ENCODE measurements around the gene CDH13.

- TF ChIP-seq POLR2AphosphoS5 (IDR thresholded peaks at IDR 0.05; ENCODE audit: low read depth, low read length) (no peak), MAFK (IDR thresholded peaks at IDR 0.05; ENCODE audit: low read depth, low read length) (no peak), POLR2A (IDR thresholded peaks at IDR 0.05; ENCODE audit: control extremely low read depth in 1 of 2, low read depth in 2 of 2, low read length in 2 of 2) (no peak), EP300 (IDR thresholded peaks at IDR 0.05; ENCODE audit: borderline replicate concordance in 1 of 2, low read depth in 2 of 2, low read length in 2 of 2) (no peak), CTCF (IDR thresholded peaks at IDR 0.05; ENCODE audit: control extremely low read depth in 1 of 3, insufficient read depth in 1 of 3, low read depth in 1 of 3, low read length in 3 of 3) (no peak), JUN (IDR thresholded peaks at IDR 0.05; ENCODE audit: low read depth, low read length) (no peak), USF2 (IDR thresholded peaks at IDR 0.05; ENCODE audit: low read length) (no peak), ATF3 (IDR thresholded peaks at IDR 0.05; ENCODE audit: insufficient read depth, low read depth, low read length) (no peak)
These were observed 961.3 kb downstream of the CDH13 start for GRCh38 chr16:83588070-83588469.
